Measurements from ENCODE around the gene FEZF2.

Gene FEZF2

DNA sequence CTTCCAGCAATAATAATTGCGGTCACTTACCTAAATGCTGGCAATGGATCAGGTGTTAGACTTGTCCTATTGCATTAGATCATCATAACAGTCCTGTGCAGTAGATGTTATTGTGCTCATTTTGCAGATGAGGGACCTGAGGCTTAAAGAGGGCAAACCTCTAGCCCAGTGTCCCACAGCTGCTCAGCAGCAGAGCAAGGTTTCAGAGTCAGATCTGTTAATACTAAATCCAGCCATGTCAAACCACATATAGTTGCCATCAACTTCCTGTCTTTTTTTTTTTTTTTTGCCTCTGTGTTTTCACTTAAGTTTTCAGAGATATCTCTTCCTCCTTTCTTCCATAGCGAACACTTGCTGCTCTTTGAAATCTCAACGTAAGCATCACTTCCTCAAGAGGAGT lies 12.1 kb downstream of the FEZF2 start:
- TF ChIP-seq TCF4 (CRISPR knock-in tag; IDR thresholded peaks at IDR 0.05; ENCODE audit: borderline replicate concordance) (no peak), GLIS3 (CRISPR knock-in tag; IDR thresholded peaks at IDR 0.05) (no peak), RARB (CRISPR knock-in tag; IDR thresholded peaks at IDR 0.05) (no peak), TSHZ2 (CRISPR knock-in tag; IDR thresholded peaks at IDR 0.05) (no peak), PATZ1 (CRISPR knock-in tag; IDR thresholded peaks at IDR 0.05; ENCODE audit: borderline replicate concordance) (no peak), SNAI2 (CRISPR knock-in tag; IDR thresholded peaks at IDR 0.05) (no peak), ESRRG (CRISPR knock-in tag; IDR thresholded peaks at IDR 0.05) (no peak), ZNF565 (CRISPR knock-in tag; conservative IDR thresholded peaks at IDR 0.05; ENCODE audit: low read depth) (no peak), ISL1 (CRISPR knock-in tag; IDR thresholded peaks at IDR 0.05) (no peak), ZNF70 (CRISPR knock-in tag; IDR thresholded peaks at IDR 0.05) (no peak), OSR1 (CRISPR knock-in tag; IDR thresholded peaks at IDR 0.05) (no peak), TOX (CRISPR knock-in tag; IDR thresholded peaks at IDR 0.05; ENCODE audit: borderline replicate concordance) (no peak), CSDC2 (CRISPR knock-in tag; IDR thresholded peaks at IDR 0.05) (no peak), PPARA (CRISPR knock-in tag; IDR thresholded peaks at IDR 0.05; ENCODE audit: borderline replicate concordance) (no peak), ZNF8 (CRISPR knock-in tag; IDR thresholded peaks at IDR 0.05) (no peak), BACH2 (CRISPR knock-in tag; IDR thresholded peaks at IDR 0.05; ENCODE audit: borderline replicate concordance) (no peak)
- no peak for ATAC-seq

GRCh38 chr3:62359531-62359930 lies 13.8 kb downstream of the FEZF2 start:
- no peak for ATAC-seq
- TF ChIP-seq ARNTL (CRISPR knock-in tag; IDR thresholded peaks at IDR 0.05; ENCODE audit: borderline replicate concordance, low read depth) (no peak), ZC3H10 (CRISPR knock-in tag; IDR thresholded peaks at IDR 0.05) (no peak), OSR1 (CRISPR knock-in tag; IDR thresholded peaks at IDR 0.05) (no peak), PPARA (CRISPR knock-in tag; IDR thresholded peaks at IDR 0.05; ENCODE audit: borderline replicate concordance) (no peak), TCF4 (CRISPR knock-in tag; IDR thresholded peaks at IDR 0.05; ENCODE audit: borderline replicate concordance) (no peak), CSDC2 (CRISPR knock-in tag; IDR thresholded peaks at IDR 0.05) (no peak), TSHZ2 (CRISPR knock-in tag; IDR thresholded peaks at IDR 0.05) (no peak), ZFP30 (CRISPR knock-in tag; IDR thresholded peaks at IDR 0.05) (no peak), CSRNP3 (CRISPR knock-in tag; IDR thresholded peaks at IDR 0.05) (no peak), ISL1 (CRISPR knock-in tag; IDR thresholded peaks at IDR 0.05) (no peak)

- ATAC-seq: no peak
- TF ChIP-seq, protein P1, sequence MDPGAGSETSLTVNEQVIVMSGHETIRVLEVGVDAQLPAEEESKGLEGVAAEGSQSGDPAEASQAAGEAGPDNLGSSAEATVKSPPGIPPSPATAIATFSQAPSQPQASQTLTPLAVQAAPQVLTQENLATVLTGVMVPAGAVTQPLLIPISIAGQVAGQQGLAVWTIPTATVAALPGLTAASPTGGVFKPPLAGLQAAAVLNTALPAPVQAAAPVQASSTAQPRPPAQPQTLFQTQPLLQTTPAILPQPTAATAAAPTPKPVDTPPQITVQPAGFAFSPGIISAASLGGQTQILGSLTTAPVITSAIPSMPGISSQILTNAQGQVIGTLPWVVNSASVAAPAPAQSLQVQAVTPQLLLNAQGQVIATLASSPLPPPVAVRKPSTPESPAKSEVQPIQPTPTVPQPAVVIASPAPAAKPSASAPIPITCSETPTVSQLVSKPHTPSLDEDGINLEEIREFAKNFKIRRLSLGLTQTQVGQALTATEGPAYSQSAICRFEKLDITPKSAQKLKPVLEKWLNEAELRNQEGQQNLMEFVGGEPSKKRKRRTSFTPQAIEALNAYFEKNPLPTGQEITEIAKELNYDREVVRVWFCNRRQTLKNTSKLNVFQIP (CRISPR knock-in tag; IDR thresholded peaks at IDR 0.05; ENCODE audit: borderline replicate concordance, low read depth): no peak
- TF ChIP-seq CSRNP3 (CRISPR knock-in tag; IDR thresholded peaks at IDR 0.05) (no peak), CREB5 (CRISPR knock-in tag; IDR thresholded peaks at IDR 0.05; ENCODE audit: low read depth) (no peak), ZFP30 (CRISPR knock-in tag; IDR thresholded peaks at IDR 0.05) (no peak), RARB (CRISPR knock-in tag; IDR thresholded peaks at IDR 0.05) (no peak), ZNF565 (CRISPR knock-in tag; conservative IDR thresholded peaks at IDR 0.05; ENCODE audit: low read depth) (no peak), ARNTL (CRISPR knock-in tag; IDR thresholded peaks at IDR 0.05; ENCODE audit: borderline replicate concordance, low read depth) (no peak), TOX (CRISPR knock-in tag; IDR thresholded peaks at IDR 0.05; ENCODE audit: borderline replicate concordance) (no peak), PPARA (CRISPR knock-in tag; IDR thresholded peaks at IDR 0.05; ENCODE audit: borderline replicate concordance) (no peak), TCF4 (CRISPR knock-in tag; IDR thresholded peaks at IDR 0.05; ENCODE audit: borderline replicate concordance) (no peak)
Measured at GRCh38 chr3:62356356-62356755, 17.0 kb downstream of the FEZF2 start.
